GM06990 (cell line): ENCODE measurements around the gene INTS7.

ENCODE experiments used
- DNase-seq: peaks from one replicate; pipeline ENCODE4 v3.0.0-alpha.2; 2011; ENCODE audit not compliant: insufficient read length; ENCODE audit errors: extremely low read depth
- H3K27me3 ChIP-seq: replicated peaks from 2 replicates; pipeline ENCODE4 v1.6.0; 2011; ENCODE audit warnings: low read length; ENCODE audit not compliant: control insufficient read depth, insufficient read depth
- H3K36me3 ChIP-seq: 2 replicates; pipeline ENCODE4 v1.5.1; 2011; ENCODE audit warnings: low read length; ENCODE audit not compliant: control insufficient read depth, insufficient read depth
- H3K4me3 ChIP-seq: replicated peaks from 2 replicates; pipeline ENCODE4 v1.5.1; 2011; ENCODE audit warnings: low read depth, mild to moderate bottlenecking, control low read depth, low read length
- TF ChIP-seq, protein P1 (sequence below): IDR thresholded peaks from 2 replicates; pipeline ENCODE4 v1.5.1; 2011; ENCODE audit warnings: low read length, control low read depth, mild to moderate bottlenecking, inconsistent platforms; ENCODE audit not compliant: insufficient read depth, poor library complexity, severe bottlenecking

Gene INTS7

GRCh38 chr1:211915924-211916323 lies 119.4 kb downstream of the INTS7 start:
- Histone ChIP-seq H3K36me3 (no peaks in the 10 kb centered on the region), H3K4me3 (no peak overlapping the region), H3K27me3 (no peaks in the 10 kb centered on the region)
- TF ChIP-seq, protein P1, sequence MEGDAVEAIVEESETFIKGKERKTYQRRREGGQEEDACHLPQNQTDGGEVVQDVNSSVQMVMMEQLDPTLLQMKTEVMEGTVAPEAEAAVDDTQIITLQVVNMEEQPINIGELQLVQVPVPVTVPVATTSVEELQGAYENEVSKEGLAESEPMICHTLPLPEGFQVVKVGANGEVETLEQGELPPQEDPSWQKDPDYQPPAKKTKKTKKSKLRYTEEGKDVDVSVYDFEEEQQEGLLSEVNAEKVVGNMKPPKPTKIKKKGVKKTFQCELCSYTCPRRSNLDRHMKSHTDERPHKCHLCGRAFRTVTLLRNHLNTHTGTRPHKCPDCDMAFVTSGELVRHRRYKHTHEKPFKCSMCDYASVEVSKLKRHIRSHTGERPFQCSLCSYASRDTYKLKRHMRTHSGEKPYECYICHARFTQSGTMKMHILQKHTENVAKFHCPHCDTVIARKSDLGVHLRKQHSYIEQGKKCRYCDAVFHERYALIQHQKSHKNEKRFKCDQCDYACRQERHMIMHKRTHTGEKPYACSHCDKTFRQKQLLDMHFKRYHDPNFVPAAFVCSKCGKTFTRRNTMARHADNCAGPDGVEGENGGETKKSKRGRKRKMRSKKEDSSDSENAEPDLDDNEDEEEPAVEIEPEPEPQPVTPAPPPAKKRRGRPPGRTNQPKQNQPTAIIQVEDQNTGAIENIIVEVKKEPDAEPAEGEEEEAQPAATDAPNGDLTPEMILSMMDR = no peak
- DNase-seq = no peak

- no peak for DNase-seq
- H3K36me3 ChIP-seq = no peaks in the 10 kb centered on the region
- TF ChIP-seq, protein P1 = no peak
- no peak overlapping the region for H3K4me3 ChIP-seq
- no peaks in the 10 kb centered on the region for H3K27me3 ChIP-seq
Observed at GRCh38 chr1:211912844-211913432, 122.4 kb downstream of the INTS7 start.

- no peak overlapping the region for H3K4me3 ChIP-seq
- DNase-seq = no peak
- no peaks in the 10 kb centered on the region for H3K36me3 ChIP-seq
- TF ChIP-seq, protein P1 = no peak
- no peaks in the 10 kb centered on the region for H3K27me3 ChIP-seq
Observed at GRCh38 chr1:211912038-211912437, 123.3 kb downstream of the INTS7 start.

DNA sequence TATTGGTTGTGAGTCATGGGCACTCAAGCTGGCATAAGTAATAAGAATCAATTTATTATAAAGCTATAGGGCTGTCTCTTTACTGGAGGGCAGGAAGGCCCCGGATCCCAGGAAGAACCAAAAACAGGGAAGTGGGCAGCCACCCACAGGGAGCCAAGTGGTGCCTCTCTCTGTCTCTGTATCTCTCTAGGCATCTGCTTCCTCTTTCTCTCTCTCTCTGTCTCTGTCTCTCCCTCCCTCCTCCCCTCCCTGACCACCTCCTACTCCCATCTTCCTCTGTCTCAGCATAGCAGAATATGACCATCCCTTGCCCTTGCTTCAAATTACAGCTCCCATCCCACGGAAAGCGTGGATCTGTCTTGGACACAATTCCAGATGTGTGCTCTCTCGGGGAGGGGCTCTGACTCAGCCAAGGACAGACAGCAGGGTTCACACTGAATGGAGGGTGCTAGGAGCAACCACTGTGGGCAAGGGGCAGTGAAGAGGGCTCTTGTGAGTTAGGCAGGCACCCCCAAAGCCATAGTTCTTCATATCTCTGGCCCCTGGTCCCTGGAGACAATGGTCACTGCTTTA lies 124.4 kb downstream of the INTS7 start:
- H3K36me3 ChIP-seq = no peaks in the 10 kb centered on the region
- no peak for DNase-seq
- no peak overlapping the region for H3K4me3 ChIP-seq
- H3K27me3 ChIP-seq = no peaks in the 10 kb centered on the region
- TF ChIP-seq, protein P1 = no peak

- H3K4me3 ChIP-seq = no peak overlapping the region
- H3K27me3 ChIP-seq = no peaks in the 10 kb centered on the region
- TF ChIP-seq, protein P1 = no peak
- H3K36me3 ChIP-seq = no peaks in the 10 kb centered on the region
- no peak for DNase-seq
Observed at GRCh38 chr1:211910113-211910884, 125.1 kb downstream of the INTS7 start.
